ENCODE results near the gene URB2.

- TF ChIP-seq CTCF (IDR thresholded peaks at IDR 0.05): no peak
- TF ChIP-seq EZH2 (IDR thresholded peaks at IDR 0.05; ENCODE audit: borderline replicate concordance, insufficient read depth, low read depth, low read length, poor library complexity, severe bottlenecking): no peak
Observed at GRCh38 chr1:229694053-229694693, 68.1 kb downstream of the URB2 start.
